GM21825 (cell line): ENCODE results near the gene SEMA3A.
"Not testable (repeated sequence)": the region's sequence is repeated elsewhere in the genome, so short reads cannot be mapped to it uniquely, and the experiment has no call there.

Experiments
- ATAC-seq: cut with Tn5 transposase; IDR thresholded peaks from one replicate; pipeline ENCODE4 v1.9.1; 2021; ENCODE audit warnings: mild to moderate bottlenecking, moderate library complexity; ENCODE audit not compliant: unreplicated experiment

The SEMA3A gene

GRCh38 chr7:84194484-84195271 is at the start of gene SEMA3A:
TSS of gene SEMA3A (minus strand) at chr7:84194789. CDS start at chr7:84194586, 203 bp downstream.
- ATAC-seq: no peak

DNA sequence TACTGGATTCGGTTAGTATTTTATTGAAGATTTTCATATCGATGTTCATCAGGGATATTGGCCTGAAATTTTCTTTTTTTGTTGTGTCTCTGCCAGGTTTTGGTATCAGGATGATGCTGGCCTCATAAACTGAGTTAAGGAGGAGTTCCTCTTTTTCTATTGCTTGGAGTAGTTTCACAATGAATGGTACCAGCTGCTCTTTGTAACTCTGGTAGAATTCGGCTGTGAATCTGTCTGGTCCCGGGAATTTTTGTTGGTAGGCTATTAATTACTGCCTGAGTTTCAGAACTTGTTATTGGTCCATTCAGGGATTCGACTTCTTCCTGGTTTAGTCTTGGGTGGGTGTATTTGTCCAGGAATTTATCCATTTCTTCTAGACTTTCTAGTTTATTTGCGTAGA is 48.4 kb upstream of the SEMA3A start:
- not testable (repeated sequence) for ATAC-seq

- no peak for ATAC-seq
Measured at GRCh38 chr7:84238596-84238995, 44.0 kb upstream of the SEMA3A start.

DNA sequence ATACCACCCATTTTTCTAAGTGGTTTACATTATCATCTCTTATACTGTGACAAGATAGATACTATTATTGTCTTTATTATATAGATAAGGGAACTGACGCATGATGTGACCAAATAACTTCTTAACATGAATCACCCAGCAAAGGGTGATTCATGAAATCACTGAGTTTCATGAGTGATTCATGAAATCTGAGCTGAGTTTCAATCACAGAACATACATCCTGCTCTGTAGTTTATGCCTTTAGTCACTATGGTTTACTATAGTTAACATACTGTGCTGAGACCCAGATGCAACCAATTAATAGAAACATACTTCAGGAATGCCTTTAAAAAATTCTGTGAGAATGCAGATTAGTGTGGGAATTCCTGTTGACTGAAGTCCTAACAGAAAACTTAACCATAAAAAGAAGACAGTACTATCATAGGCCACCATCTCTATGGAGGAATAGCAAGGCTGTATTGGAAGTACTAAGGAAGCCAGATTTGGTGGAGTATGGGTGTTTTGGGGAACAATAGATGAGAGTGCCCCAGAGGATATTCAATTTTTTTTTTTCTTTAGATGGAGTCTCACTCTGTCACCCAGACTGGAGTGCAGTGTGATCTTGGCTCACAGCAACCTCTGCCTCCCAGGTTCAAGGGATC is 43.1 kb upstream of the SEMA3A start:
- ATAC-seq: no peak

DNA sequence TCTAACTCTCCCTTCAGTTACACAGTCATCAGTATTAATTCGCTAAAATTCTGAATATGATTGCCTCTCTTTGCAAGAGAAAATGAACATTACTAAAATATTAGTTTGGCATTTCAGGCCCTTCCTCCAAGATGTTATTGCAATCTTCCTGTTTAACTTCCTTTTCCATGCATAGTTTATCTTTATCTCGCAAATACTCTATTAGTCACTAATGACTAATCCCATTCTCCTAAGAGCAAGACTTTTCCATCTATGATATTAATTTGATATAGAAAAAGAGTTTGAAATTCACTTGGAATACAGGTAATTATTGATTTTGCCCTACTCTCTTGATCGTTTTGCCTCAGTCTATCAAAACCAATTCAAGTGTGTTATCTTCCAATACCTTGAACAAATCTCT is 41.8 kb upstream of the SEMA3A start:
- no peak for ATAC-seq

GRCh38 chr7:84232646-84233045 is 38.1 kb upstream of the SEMA3A start:
- no peak for ATAC-seq

GRCh38 chr7:84231157-84231556 is 36.6 kb upstream of the SEMA3A start:
- no peak for ATAC-seq

- ATAC-seq: no peak
Measured at GRCh38 chr7:84230491-84230890, 35.9 kb upstream of the SEMA3A start.

- no peak for ATAC-seq
Measured at GRCh38 chr7:84228526-84228925, 33.9 kb upstream of the SEMA3A start.

GRCh38 chr7:84226759-84227158 is 32.2 kb upstream of the SEMA3A start:
- no peak for ATAC-seq

GRCh38 chr7:84224505-84224904 is 29.9 kb upstream of the SEMA3A start:
- no peak for ATAC-seq

DNA sequence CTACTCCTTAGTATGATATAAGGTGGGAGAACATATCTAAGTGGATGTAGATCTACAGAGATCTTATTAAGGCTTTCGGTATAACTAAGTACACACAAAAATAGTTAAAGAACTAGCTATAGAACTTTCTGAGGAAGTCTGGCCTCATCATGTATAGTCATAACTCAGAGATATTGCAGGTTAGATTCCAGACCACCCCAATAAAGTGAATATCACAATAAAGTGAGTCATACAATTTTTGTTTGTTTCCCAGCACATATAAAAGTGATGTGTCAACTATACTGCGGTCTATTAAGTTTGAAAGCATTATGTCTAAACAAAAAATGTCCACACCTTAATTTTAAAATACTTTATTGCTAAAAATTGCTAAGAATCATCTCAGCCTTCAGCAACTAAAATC is 24.7 kb upstream of the SEMA3A start:
- ATAC-seq: no peak

GRCh38 chr7:84218681-84219080 is 24.1 kb upstream of the SEMA3A start:
- ATAC-seq: no peak

DNA sequence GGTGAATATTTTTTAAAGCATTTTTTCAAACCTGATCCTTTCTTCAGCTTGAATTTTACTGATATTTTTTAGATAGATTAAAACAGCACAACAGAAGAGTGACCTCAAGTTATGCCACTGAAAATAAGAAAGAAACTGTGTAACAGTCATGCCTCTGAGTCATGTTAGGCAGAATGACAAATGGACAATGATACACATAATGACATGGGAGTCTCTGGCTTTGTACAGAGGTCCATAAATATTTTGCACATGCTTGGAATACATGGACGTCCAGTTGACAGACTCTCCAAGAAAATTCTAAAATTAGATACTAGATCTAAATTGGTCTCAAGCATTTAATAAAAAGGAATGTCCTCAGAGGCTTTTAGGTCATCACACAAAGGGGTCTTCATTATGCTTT is 21.9 kb upstream of the SEMA3A start:
- no peak for ATAC-seq

GRCh38 chr7:84214757-84215156 is 20.2 kb upstream of the SEMA3A start:
- not testable (repeated sequence) for ATAC-seq

GRCh38 chr7:84210301-84210700 is 15.7 kb upstream of the SEMA3A start:
- no peak for ATAC-seq

GRCh38 chr7:84209006-84209405 is 14.4 kb upstream of the SEMA3A start:
- ATAC-seq: no peak

- ATAC-seq: no peak
Measured at GRCh38 chr7:84207615-84208014, 13.0 kb upstream of the SEMA3A start.

GRCh38 chr7:84207025-84207424 is 12.4 kb upstream of the SEMA3A start:
- no peak for ATAC-seq

DNA sequence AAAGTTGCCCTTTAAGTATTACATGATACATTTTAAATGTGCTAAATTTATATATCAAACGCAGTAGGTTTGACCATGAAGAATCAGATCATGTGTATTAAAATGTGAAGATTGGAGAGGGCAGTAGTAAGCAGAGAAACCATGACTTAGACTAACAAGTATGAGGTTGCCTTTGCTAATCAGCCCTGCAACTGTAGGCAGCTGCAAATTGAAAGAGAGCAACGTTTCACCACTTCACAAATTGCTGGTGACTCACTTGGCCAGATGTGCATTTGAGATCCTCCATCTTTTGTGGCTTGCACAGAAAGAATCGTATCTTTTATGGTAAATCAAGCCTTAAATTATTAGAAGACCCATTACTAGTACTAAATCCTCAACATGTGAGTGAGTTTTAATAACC is 10.1 kb upstream of the SEMA3A start:
- no peak for ATAC-seq

DNA sequence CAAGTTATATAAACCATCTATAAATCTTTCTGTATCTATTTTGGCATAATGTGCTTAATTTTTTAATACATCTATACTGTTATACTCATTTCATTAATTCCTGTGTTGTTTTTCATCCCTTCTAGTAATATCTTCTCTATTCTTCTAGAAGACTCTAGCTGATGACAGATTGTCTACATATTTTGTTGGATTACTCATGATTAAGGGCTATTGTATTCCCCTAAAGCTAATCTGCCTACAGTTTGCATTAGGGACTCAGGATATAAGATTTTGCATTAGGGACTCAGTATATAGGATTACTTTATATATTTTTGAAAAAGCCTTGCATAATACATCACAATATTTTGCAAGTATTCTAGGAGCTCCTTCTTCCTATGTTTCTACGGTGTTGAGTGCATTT is 8.3 kb upstream of the SEMA3A start:
- ATAC-seq: no peak

DNA sequence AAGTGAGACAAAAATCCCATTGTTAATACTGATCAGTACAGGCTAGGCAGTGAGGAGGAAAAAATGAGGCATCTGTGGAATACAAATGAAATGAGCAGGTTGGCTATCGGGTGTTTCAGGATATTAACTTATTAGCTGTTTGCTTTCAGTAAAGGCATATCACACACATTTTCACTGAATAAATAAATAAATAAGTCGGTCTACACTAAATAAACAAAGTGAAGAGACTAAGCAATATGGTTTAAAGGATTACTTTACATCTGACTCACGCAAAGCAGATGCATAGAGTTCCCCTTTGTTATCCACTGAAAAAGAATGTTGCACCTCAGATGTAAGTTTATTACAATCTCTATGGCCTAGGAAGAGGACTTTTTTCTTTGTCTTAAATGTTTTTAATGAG is 6.3 kb upstream of the SEMA3A start:
- no peak for ATAC-seq

- no peak for ATAC-seq
Measured at GRCh38 chr7:84199216-84199615, 4.6 kb upstream of the SEMA3A start.
